HL-60 (cell line): Measurements from ENCODE around the gene LCN2.

ENCODE experiments used
- DNase-seq, 2 experiments: peaks; one replicate each; pipeline ENCODE4 v3.0.0-alpha.2; 2010 to 2020; ENCODE audit warnings: low read depth in 1 of 2, low spot score in 1 of 2
- H3K27ac ChIP-seq: fragments of 250-450 bp; sonication (Bioruptor Pico); replicated peaks from 2 replicates; pipeline ENCODE4 v1.5.1; 2020; ENCODE audit warnings: mild to moderate bottlenecking, moderate library complexity
- H3K27me3 ChIP-seq: fragments of 250-450 bp; sonication (Bioruptor Pico); 2 replicates; pipeline ENCODE4 v1.5.1; 2021; ENCODE audit warnings: mild to moderate bottlenecking, moderate library complexity; ENCODE audit not compliant: insufficient read depth, poor library complexity, severe bottlenecking
- H3K4me3 ChIP-seq: replicated peaks from 2 replicates; pipeline ENCODE4 v1.5.1; 2011; ENCODE audit warnings: mild to moderate bottlenecking, control low read depth, low read length; ENCODE audit not compliant: insufficient read depth
- CTCF ChIP-seq: IDR thresholded peaks from one replicate; pipeline ENCODE4 v1.5.1; 2011; ENCODE audit warnings: low read length, control low read depth, inconsistent platforms; ENCODE audit not compliant: insufficient read depth
- GABPA ChIP-seq: IDR thresholded peaks from 2 replicates; pipeline ENCODE4 v1.6.1; 2012; ENCODE audit warnings: low read depth
- POLR2AphosphoS5 ChIP-seq: IDR thresholded peaks from 2 replicates; pipeline ENCODE4 v1.6.1; 2012; ENCODE audit warnings: low read depth
- REST ChIP-seq: IDR thresholded peaks from 2 replicates; pipeline ENCODE4 v1.6.1; 2012; ENCODE audit warnings: low read depth; ENCODE audit not compliant: insufficient replicate concordance
- SPI1 ChIP-seq: IDR thresholded peaks from 2 replicates; pipeline ENCODE4 v1.6.1; 2012; ENCODE audit warnings: low read depth, mild to moderate bottlenecking, borderline replicate concordance

LCN2 gene

GRCh38 chr9:128190013-128190412 lies 40.8 kb downstream of the LCN2 start:
- Histone ChIP-seq H3K4me3 (no peak overlapping the region), H3K27ac (no peak overlapping the region), H3K27me3 (no peaks in the 10 kb centered on the region)
- no peak for DNase-seq
- TF ChIP-seq POLR2AphosphoS5: no peak
- TF ChIP-seq REST: no peak
- TF ChIP-seq GABPA: no peak
- TF ChIP-seq SPI1: no peak
- TF ChIP-seq CTCF: no peak

GRCh38 chr9:128190516-128191405 lies 41.5 kb downstream of the LCN2 start:
- Histone ChIP-seq H3K27me3 (no peaks in the 10 kb centered on the region), H3K4me3 (peak overlapping the region; percentile 91), H3K27ac (peak overlapping the region; percentile 61)
- peak; percentile 7 to 42 for DNase-seq
- TF ChIP-seq POLR2AphosphoS5 (no peak), GABPA (no peak), CTCF (no peak), SPI1 (no peak), REST (no peak)

- TF ChIP-seq GABPA (peak; percentile 26; the same call in 1 of the 2 replicates), REST (peak; percentile 34), CTCF (peak; percentile 31), SPI1 (peak; percentile 34; the same call in 1 of the 2 replicates), POLR2AphosphoS5 (peak; percentile 51; the same call in 1 of the 2 replicates)
- Histone ChIP-seq H3K27ac (peak within 1 kb of the TSS; percentile 94), H3K4me3 (peak within 1 kb of the TSS; percentile 91), H3K27me3 (no peaks in the 10 kb centered on the region)
- DNase-seq: peak; percentile 70
These were observed 42.3 kb downstream of the LCN2 start, which contains the start of gene CIZ1 for GRCh38 chr9:128191406-128192046. Gene CIZ1, minus strand, starts transcription at chr9:128191572. Its CDS starts 715 bp downstream, at chr9:128190857.
